Subcutaneous abdominal adipose tissue (tissue), 5 donors: ENCODE measurements around the gene CEP57L1.
A peak's percentile ranks its signal among the peaks of the same experiment; 100 is the strongest.

Source experiments
- H3K27ac ChIP-seq: one replicate; pipeline ENCODE4 v1.7.0; 2013; ENCODE audit warnings: low read depth, mild to moderate bottlenecking, inconsistent platforms, low read length, moderate library complexity
- H3K27me3 ChIP-seq, 5 donors: one replicate each; pipeline ENCODE4 v1.7.0; 2013; ENCODE audit warnings: low read length in 5 of 5, inconsistent platforms in 1 of 5; ENCODE audit not compliant: control insufficient read depth in 5 of 5, insufficient read depth in 4 of 5
- H3K36me3 ChIP-seq, 5 donors: one replicate each; pipeline ENCODE4 v1.7.0; 2013; ENCODE audit warnings: low read length in 5 of 5; ENCODE audit not compliant: control insufficient read depth in 5 of 5, insufficient read depth in 5 of 5
- H3K4me1 ChIP-seq, 5 donors: one replicate each; pipeline ENCODE4 v1.7.0; 2013; ENCODE audit warnings: low read length in 5 of 5, mild to moderate bottlenecking in 3 of 5, moderate library complexity in 1 of 5; ENCODE audit not compliant: control insufficient read depth in 5 of 5, insufficient read depth in 5 of 5
- H3K4me3 ChIP-seq, 5 donors: one replicate each; pipeline ENCODE4 v1.7.0; 2013; ENCODE audit warnings: low read length in 5 of 5, low read depth in 1 of 5
- H3K9ac ChIP-seq, 5 donors: one replicate each; pipeline ENCODE4 v1.7.0; 2013; ENCODE audit warnings: low read length in 5 of 5, mild to moderate bottlenecking in 4 of 5, moderate library complexity in 3 of 5
- H3K9me3 ChIP-seq, 5 donors: one replicate each; pipeline ENCODE4 v1.7.0; 2013; ENCODE audit warnings: low read length in 5 of 5; ENCODE audit not compliant: control insufficient read depth in 5 of 5
- donor health status: healthy.
- donor health status: healthy.
- donor health status: healthy.
- donor health status: healthy.
- donor health status: healthy.

CEP57L1 gene

DNA sequence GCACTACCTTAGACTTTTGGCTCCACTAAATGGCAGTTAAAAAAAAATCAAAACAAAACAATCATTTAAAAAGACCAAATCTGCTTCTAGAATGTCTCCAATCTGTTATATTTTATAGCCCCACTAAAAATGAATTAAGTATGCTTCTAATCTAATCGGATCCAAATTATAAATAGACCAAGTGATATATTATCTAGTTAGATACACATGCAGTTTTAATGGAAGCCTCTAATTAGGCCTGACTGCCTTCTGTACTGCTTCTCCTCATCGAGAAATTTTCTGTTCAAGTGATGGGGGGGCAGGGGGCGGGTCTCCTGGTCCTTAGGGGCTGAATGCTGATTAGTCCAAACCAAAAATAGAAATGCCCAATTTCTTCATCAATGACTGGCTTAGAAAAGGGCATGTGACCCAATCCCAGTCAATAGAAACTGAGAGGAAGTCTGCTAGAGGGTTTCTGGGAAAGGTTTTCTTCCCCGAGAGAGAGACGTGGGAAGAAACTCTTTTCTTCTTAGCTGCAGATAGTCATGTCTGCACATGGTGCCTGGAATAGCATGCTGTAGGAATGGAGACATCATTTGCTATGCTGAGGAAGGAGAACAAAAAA lies 7.5 kb upstream of the CEP57L1 start:
- peaks cover 6 to 48% (median 30%) of the 10 kb centered on the region in 5 donors for H3K4me1 ChIP-seq
- H3K4me3 ChIP-seq, result no peak overlapping the region
- H3K9me3 ChIP-seq, result no peaks in the 10 kb centered on the region
- H3K36me3 ChIP-seq, result peaks cover 0 to 5% (median 2%) of the 10 kb centered on the region in 5 donors
- no peaks in the 10 kb centered on the region for H3K27me3 ChIP-seq
- no peak overlapping the region for H3K9ac ChIP-seq
- H3K27ac ChIP-seq, result no peak overlapping the region

DNA sequence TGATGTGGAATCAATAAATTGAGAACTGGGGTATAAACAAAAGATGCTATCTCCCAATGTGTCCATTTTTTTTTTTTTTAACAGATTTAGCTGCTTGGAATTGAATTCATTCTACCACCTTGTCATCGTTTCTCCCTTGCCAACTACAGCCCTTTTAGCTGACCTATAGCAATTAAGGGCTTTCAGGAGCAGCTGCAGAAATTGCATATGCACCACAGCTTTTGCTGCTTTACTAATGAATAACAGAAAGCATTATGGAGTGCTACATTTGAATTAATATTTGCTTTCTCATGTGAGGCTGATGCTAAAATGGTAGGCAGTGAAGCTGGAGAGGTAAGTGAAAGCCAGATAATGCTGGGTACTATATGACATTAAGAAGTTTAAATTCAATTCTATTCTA lies 6.3 kb upstream of the CEP57L1 start:
- Histone ChIP-seq H3K36me3 (peaks cover 0 to 5% (median 2%) of the 10 kb centered on the region in 5 donors), H3K27ac (no peak overlapping the region), H3K9ac (no peak overlapping the region), H3K4me1 (peaks cover 6 to 56% (median 41%) of the 10 kb centered on the region in 5 donors), H3K9me3 (no peaks in the 10 kb centered on the region), H3K27me3 (no peaks in the 10 kb centered on the region), H3K4me3 (no peak overlapping the region)

DNA sequence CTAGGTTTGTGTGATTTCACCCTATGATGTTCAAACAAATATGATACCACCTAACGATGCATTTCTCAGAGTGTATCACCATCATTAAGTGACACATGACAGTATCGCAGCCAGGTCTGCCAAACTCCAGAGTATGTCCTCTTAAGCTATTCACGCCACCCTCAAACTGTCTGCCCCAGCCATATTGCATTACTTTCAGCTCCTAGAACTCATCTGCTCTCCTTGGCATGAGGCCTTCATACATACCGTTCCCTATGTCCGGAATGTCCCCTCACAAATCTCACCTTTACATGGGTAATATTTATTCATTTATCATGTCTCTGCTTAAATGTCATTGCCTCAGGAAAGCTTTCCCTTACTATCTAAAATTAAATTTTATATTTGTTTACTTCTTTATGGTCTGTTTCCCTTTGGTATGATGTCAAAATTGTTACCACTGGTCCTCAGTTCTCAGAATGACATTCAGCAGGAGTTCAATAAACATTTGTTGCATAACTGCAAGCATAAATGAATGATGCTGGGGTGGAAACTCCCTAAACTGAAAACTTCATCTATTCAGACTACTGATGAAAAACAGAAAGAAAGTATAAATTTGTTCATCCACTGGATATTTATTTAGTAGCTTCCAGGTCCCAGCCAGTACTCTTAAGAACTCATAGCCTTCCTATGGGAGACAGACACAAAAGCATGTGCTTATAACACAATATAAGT lies 3.8 kb upstream of the CEP57L1 start:
- peak overlapping the region; percentile 90 to 97 (median 94) for H3K4me3 ChIP-seq
- H3K27ac ChIP-seq, result no peak overlapping the region
- peaks cover 6 to 67% (median 51%) of the 10 kb centered on the region in 5 donors for H3K4me1 ChIP-seq
- H3K27me3 ChIP-seq, result no peaks in the 10 kb centered on the region
- no peak overlapping the region for H3K9ac ChIP-seq
- peaks cover 0 to 2% (median 0%) of the 10 kb centered on the region in 5 donors for H3K36me3 ChIP-seq
- no peaks in the 10 kb centered on the region for H3K9me3 ChIP-seq

DNA sequence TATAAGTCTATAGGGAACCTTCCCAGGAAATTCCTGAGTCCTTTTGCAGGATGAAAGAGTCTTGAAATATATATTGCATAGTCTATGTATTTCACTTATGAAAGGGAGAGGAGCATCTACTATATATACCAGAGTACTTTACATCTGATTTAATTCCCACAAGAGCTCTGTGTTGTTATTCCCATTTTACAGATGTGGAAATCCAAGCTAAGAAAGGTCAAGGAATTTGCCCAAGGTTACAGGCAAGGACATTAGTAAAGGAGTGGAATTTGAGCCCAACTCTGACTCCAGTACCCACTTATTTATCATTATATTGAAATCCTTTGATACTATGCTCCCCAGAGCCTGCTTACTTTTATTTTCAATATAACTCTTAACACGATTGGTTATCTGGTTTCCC lies 3.2 kb upstream of the CEP57L1 start:
- Histone ChIP-seq H3K4me3 (peak overlapping the region; percentile 90 to 97 (median 94)), H3K27ac (no peak overlapping the region), H3K4me1 (peaks cover 6 to 68% (median 53%) of the 10 kb centered on the region in 5 donors), H3K27me3 (no peaks in the 10 kb centered on the region), H3K9me3 (no peaks in the 10 kb centered on the region), H3K36me3 (peaks cover 0 to 2% (median 0%) of the 10 kb centered on the region in 5 donors), H3K9ac (peak overlapping the region in 4 of 5 donors; percentile 21 to 99 (median 82))

DNA sequence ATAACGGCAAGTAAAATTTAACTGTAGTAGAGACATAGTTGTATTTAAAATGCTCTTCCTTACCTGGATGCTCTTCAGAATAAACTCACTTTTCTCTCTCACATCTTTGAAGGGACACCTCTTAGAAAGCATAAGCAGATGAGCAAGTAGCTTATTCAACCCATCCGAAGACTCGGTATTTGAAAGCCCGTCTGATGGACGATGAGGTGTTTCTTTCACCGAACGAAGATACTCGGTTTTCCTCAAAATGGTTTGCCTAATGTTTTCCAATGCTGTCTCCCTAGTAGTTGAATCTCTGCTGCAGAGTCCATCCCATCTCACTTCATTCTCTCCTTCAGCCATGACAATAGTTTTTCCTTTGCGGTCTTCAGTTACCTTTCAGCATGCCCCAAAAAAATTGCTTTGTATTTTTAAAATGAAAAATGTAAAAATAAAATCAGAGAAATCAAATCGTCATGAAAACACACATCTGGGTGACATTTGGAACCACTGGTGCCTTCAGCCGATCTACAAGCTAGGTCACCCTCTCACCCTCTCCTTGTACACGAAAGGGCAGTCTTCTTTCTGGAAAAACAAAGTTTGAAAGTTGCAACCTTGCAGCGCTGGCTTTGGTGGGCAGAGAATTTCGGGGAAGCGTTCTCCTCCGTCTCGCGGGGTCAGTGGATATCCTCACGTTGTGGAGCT lies 1.4 kb upstream of the CEP57L1 start:
- peak overlapping the region; percentile 60 to 99 (median 88) for H3K9ac ChIP-seq
- H3K27ac ChIP-seq, result peak overlapping the region; percentile 98
- H3K4me1 ChIP-seq, result peaks cover 6 to 64% (median 49%) of the 10 kb centered on the region in 5 donors
- H3K27me3 ChIP-seq, result no peaks in the 10 kb centered on the region
- peak overlapping the region; percentile 90 to 97 (median 94) for H3K4me3 ChIP-seq
- no peaks in the 10 kb centered on the region for H3K9me3 ChIP-seq
- peaks cover 0 to 2% (median 0%) of the 10 kb centered on the region in 5 donors for H3K36me3 ChIP-seq

DNA sequence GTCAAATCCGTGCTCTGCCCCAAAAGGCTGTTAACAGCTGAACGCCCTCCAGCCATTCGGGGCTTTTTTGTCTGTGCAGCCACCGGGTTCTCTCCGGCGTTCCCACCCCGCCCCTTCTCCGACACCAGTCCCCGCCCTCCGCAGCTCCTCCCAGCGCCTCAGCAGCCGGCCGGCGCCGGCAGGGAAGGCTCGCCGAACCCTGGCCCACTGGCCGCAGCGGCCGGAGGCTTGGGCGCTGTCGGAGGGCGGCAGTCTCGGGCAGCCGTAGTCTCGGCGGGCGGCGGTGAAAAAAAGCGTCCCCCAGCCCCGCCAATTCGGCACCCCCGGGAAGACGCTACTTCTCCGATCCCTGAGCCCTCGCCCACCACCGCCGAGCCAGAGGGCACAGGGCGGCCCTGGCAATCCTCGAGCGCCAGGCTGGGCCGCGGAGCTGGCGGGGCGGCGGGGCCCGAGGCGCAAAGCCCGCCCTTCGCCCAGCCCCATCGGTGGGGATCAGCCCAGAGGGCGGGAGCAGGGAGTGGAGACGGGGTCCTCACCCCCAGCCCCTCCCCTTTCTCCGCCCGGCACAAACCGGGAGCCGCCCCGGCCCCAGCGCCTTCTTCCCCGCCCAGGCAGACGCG lies 781 bp upstream of the CEP57L1 start, which contains the start of gene SESN1:
Gene SESN1 (minus strand): TSS at position 431 of the 620 bp plus-strand sequence. CDS start 773 bp downstream, outside the sequence.
- Histone ChIP-seq H3K27me3 (no peaks in the 10 kb centered on the region), H3K9me3 (no peaks in the 10 kb centered on the region), H3K36me3 (peaks cover 0 to 2% (median 0%) of the 10 kb centered on the region in 5 donors), H3K27ac (peak within 1 kb of the TSS; percentile 98), H3K4me1 (peaks cover 6 to 59% (median 46%) of the 10 kb centered on the region in 5 donors), H3K9ac (peak within 1 kb of the TSS; percentile 88 to 99 (median 92)), H3K4me3 (peak within 1 kb of the TSS; percentile 90 to 97 (median 94))

- H3K4me1 ChIP-seq, result peaks cover 5 to 46% (median 37%) of the 10 kb centered on the region in 5 donors
- H3K9ac ChIP-seq, result peak overlapping the region; percentile 88 to 99 (median 92)
- H3K36me3 ChIP-seq, result peaks cover 0 to 2% (median 0%) of the 10 kb centered on the region in 5 donors
- no peaks in the 10 kb centered on the region for H3K9me3 ChIP-seq
- no peaks in the 10 kb centered on the region for H3K27me3 ChIP-seq
- H3K27ac ChIP-seq, result peak overlapping the region; percentile 98
- peak overlapping the region; percentile 88 to 96 (median 90) for H3K4me3 ChIP-seq
These were observed 453 bp downstream of the CEP57L1 start for GRCh38 chr6:109095835-109096084.

GRCh38 chr6:109096208-109096607 lies 901 bp downstream of the CEP57L1 start:
- Histone ChIP-seq H3K4me1 (peaks cover 4 to 44% (median 34%) of the 10 kb centered on the region in 5 donors), H3K36me3 (peaks cover 0 to 4% (median 0%) of the 10 kb centered on the region in 5 donors), H3K27ac (peak overlapping the region; percentile 98), H3K9me3 (no peaks in the 10 kb centered on the region), H3K27me3 (no peaks in the 10 kb centered on the region), H3K4me3 (peak overlapping the region in 4 of 5 donors; percentile 88 to 94 (median 90)), H3K9ac (peak overlapping the region in 1 of 5 donors; percentile 88)

DNA sequence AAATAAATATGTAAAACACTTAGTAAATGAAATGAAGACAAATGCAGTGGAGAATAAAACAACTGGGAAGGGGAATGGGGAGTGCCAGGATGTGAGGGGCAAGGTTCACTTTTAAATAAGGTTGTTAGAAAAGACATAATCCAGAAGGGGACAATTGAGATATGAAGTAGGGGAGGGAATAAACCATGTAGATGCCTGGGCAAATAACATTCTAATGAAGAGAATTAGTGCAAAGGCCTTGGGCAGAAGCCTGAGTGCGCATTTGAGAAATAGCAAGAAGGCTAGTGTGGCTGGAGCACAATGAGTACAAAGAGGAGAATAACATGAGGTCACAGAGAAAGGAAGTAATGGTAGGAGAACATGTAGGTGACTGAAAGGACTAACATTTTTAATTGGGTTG lies 2.4 kb downstream of the CEP57L1 start:
- Histone ChIP-seq H3K9ac (peak overlapping the region in 1 of 5 donors; percentile 11), H3K27me3 (no peaks in the 10 kb centered on the region), H3K9me3 (no peaks in the 10 kb centered on the region), H3K4me3 (no peak overlapping the region), H3K36me3 (peaks cover 0 to 7% (median 0%) of the 10 kb centered on the region in 5 donors), H3K4me1 (peaks cover 0 to 29% (median 19%) of the 10 kb centered on the region in 5 donors), H3K27ac (no peak overlapping the region)
